ENCODE data around the gene AADAT. TPM values are rescaled to one million over a fixed set of nuclear protein-coding genes. Genes with fewer than 3 reads are reported as not detected.
A peak's percentile ranks its signal among the peaks of the same experiment; 100 is the strongest.

The AADAT gene
- total RNA-seq, 1 donor from 2014 or later: 8.9 TPM

GRCh38 chr4:170017252-170017651 is 72.5 kb downstream of the AADAT start:
- H3K27ac ChIP-seq: no peak overlapping the region
- DNase-seq: no peak
- no peaks in the 10 kb centered on the region for H3K27me3 ChIP-seq
- intact Hi-C loops (cut with DNase I): no loop called here
- no peaks in the 10 kb centered on the region for H3K4me1 ChIP-seq
- TF ChIP-seq, protein P1, sequence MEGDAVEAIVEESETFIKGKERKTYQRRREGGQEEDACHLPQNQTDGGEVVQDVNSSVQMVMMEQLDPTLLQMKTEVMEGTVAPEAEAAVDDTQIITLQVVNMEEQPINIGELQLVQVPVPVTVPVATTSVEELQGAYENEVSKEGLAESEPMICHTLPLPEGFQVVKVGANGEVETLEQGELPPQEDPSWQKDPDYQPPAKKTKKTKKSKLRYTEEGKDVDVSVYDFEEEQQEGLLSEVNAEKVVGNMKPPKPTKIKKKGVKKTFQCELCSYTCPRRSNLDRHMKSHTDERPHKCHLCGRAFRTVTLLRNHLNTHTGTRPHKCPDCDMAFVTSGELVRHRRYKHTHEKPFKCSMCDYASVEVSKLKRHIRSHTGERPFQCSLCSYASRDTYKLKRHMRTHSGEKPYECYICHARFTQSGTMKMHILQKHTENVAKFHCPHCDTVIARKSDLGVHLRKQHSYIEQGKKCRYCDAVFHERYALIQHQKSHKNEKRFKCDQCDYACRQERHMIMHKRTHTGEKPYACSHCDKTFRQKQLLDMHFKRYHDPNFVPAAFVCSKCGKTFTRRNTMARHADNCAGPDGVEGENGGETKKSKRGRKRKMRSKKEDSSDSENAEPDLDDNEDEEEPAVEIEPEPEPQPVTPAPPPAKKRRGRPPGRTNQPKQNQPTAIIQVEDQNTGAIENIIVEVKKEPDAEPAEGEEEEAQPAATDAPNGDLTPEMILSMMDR (IDR thresholded peaks at IDR 0.05): no peak
- ATAC-seq: no peak
- no peaks in the 10 kb centered on the region for H3K36me3 ChIP-seq
- no peak overlapping the region for H3K4me3 ChIP-seq
- no peaks in the 10 kb centered on the region for H3K9me3 ChIP-seq

DNA sequence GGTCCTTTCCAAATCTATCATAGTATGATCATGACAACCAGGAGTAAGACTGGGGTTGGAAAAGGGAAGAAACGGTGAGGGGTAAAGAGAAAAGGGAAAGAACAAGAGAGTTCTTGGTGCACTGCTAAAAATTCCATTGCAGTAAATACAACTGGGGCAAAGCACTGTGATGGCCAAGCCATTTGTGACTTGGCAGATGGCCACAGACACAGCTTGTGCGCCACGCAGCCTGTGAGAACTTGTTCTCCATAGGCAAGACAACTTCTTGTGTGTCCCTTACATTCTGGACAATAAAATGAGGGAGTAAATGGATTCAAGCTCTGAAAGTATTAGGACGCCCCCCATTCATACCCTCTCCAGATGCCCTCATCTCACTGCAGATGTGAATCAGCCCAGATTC is 74.5 kb downstream of the AADAT start:
- TF ChIP-seq, protein P1 (IDR thresholded peaks at IDR 0.05): no peak
- no peak overlapping the region for H3K4me3 ChIP-seq
- no peaks in the 10 kb centered on the region for H3K4me1 ChIP-seq
- no peak overlapping the region for H3K27ac ChIP-seq
- DNase-seq (no peak), ATAC-seq (no peak)
- no peaks in the 10 kb centered on the region for H3K36me3 ChIP-seq
- H3K9me3 ChIP-seq: no peaks in the 10 kb centered on the region
- intact Hi-C loops (cut with DNase I): no loop called here
- no peaks in the 10 kb centered on the region for H3K27me3 ChIP-seq

DNA sequence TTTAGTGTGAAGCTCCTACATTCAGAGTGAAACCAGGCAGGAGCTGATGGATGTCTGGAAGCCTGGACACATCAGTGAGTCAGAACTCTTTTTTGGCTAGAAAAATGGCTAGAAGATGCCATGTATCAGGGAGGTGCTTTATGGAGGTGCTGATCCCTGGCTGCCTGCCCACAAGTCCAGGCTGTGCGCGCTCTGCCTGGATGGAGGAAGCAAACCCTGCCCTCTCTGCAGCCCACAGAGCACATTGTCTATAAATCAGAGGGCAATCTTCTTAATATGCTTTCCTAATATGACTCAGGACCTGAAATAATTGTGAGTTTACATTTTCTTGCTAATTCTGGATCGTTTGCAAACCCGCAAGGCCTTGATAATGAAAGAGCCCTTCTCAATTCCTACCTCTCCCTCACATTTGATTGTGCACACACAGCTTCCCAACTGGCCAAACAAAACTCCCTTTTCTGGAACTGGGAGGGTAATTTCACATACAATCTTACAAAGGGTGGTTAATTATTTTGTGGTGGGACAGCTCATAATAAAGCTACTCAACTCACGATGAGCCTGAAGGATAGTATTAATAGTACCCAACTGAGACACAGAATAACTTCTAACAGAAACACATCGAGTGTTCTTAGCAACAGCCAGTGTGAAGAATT is 75.3 kb downstream of the AADAT start:
- no peak for ATAC-seq
- intact Hi-C loops (cut with DNase I): no loop called here
- Histone ChIP-seq H3K27me3 (no peaks in the 10 kb centered on the region), H3K4me1 (no peaks in the 10 kb centered on the region), H3K36me3 (no peaks in the 10 kb centered on the region), H3K9me3 (no peaks in the 10 kb centered on the region), H3K4me3 (no peak overlapping the region), H3K27ac (no peak overlapping the region)
- TF ChIP-seq, protein P1 (IDR thresholded peaks at IDR 0.05): no peak
- DNase-seq: no peak

DNA sequence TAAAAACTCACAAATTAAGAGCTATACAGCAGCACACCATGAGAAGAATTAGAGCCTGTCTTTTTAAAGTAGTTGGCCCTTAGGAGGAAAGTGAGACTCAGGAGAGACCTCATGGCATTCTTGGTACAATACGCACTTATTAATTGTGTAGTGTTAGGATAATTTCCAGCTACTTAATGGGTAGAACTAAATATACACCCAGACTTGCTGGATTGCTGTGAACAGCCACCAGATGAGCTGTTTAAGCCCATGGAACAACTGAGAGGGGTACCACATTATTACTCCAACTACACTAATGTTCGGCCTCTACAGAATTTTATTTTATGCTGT is 77.2 kb downstream of the AADAT start:
- ATAC-seq: no peak

GRCh38 chr4:170011921-170012628 is 77.7 kb downstream of the AADAT start:
- TF ChIP-seq, protein P1 (IDR thresholded peaks at IDR 0.05): no peak
- no peaks in the 10 kb centered on the region for H3K36me3 ChIP-seq
- no peak overlapping the region for H3K4me3 ChIP-seq
- no peaks in the 10 kb centered on the region for H3K9me3 ChIP-seq
- H3K4me1 ChIP-seq: no peaks in the 10 kb centered on the region
- intact Hi-C loops (cut with DNase I): no loop called here
- peak; percentile 54 for ATAC-seq
- H3K27ac ChIP-seq: no peak overlapping the region
- H3K27me3 ChIP-seq: no peaks in the 10 kb centered on the region
- DNase-seq: no peak

More for the DNA sequence above, 77.2 kb downstream of the AADAT start:
- Histone ChIP-seq H3K9me3 (no peaks in the 10 kb centered on the region), H3K27me3 (no peaks in the 10 kb centered on the region), H3K27ac (no peak overlapping the region), H3K4me3 (no peak overlapping the region), H3K4me1 (no peaks in the 10 kb centered on the region), H3K36me3 (no peaks in the 10 kb centered on the region)
- intact Hi-C loops (cut with DNase I): no loop called here
- TF ChIP-seq, protein P1 (IDR thresholded peaks at IDR 0.05): no peak
- DNase-seq: no peak

Other genes starting within 250 kb of the AADAT start
- gene MFAP3L, start 63.6 kb downstream of the AADAT start, total RNA-seq: 9.6 TPM